Upper lobe of right lung (tissue), 1 donor: ENCODE results near the gene MCTP1. TPM values are rescaled to one million over a fixed set of nuclear protein-coding genes. Genes with fewer than 3 reads are reported as not detected.

Experiments
- ATAC-seq: fragments of 200-7000 bp; cut with Tn5 transposase; one replicate; pipeline ENCODE4 v1.9.1; 2020; ENCODE audit warnings: mild to moderate bottlenecking, moderate library complexity
- DNase-seq: peaks from one replicate; pipeline ENCODE4 v3.0.0-alpha.2; 2020
- H3K27ac ChIP-seq: fragments of 200-600 bp; one replicate; pipeline ENCODE4 v1.8.0; 2022
- H3K27me3 ChIP-seq: fragments of 200-600 bp; one replicate; pipeline ENCODE4 v1.8.0; 2022; ENCODE audit warnings: mild to moderate bottlenecking
- H3K36me3 ChIP-seq: fragments of 200-600 bp; one replicate; pipeline ENCODE4 v1.8.0; 2022
- H3K4me1 ChIP-seq: fragments of 200-600 bp; one replicate; pipeline ENCODE4 v1.8.0; 2022
- H3K4me3 ChIP-seq: fragments of 200-600 bp; one replicate; pipeline ENCODE4 v1.8.0; 2022; ENCODE audit warnings: mild to moderate bottlenecking
- H3K9me3 ChIP-seq: fragments of 200-600 bp; one replicate; pipeline ENCODE4 v1.8.0; 2022
- CTCF ChIP-seq: fragments of 200-600 bp; IDR thresholded peaks from one replicate; pipeline ENCODE4 v1.8.0; 2022; ENCODE audit warnings: antibody characterized with exemption
- intact Hi-C: fragments of 100-400 bp; cut with DNase I; formaldehyde crosslinking; loops from one replicate; pipeline ENCODE4 v1.11.0; 2022
- total RNA-seq: library from RNA; stranded (reverse); fragmentation: NEBNext Ultra II Directional; extraction: Animal tissue kit (Norgen Biotek cat#: 25700); gene quantifications from one replicate; pipeline ENCODE4 v1.2.1, GENCODE V29; 2021
- donor health status: DM: no; HTN: yes; CAD: no; lungs with severe emphysema.

The MCTP1 gene
- total RNA-seq, 1 donor from 2014 or later, result 40.7 TPM

- H3K27ac ChIP-seq, result no peak overlapping the region
- ATAC-seq (no peak), DNase-seq (no peak)
- no peaks in the 10 kb centered on the region for H3K27me3 ChIP-seq
- no peaks in the 10 kb centered on the region for H3K9me3 ChIP-seq
- H3K36me3 ChIP-seq, result no peaks in the 10 kb centered on the region
- no peak for TF ChIP-seq CTCF
- H3K4me1 ChIP-seq, result no peaks in the 10 kb centered on the region
- H3K4me3 ChIP-seq, result no peak overlapping the region
- intact Hi-C loops, result no loop called here
These were observed 160.8 kb downstream of the MCTP1 start for GRCh38 chr5:95124101-95124500.

- intact Hi-C loops, result no loop called here
- Histone ChIP-seq H3K27ac (no peak overlapping the region), H3K36me3 (no peaks in the 10 kb centered on the region), H3K9me3 (no peaks in the 10 kb centered on the region), H3K4me3 (no peak overlapping the region), H3K27me3 (no peaks in the 10 kb centered on the region), H3K4me1 (no peaks in the 10 kb centered on the region)
- TF ChIP-seq CTCF, result no peak
- DNase-seq (no peak), ATAC-seq (no peak)
These were observed 170.0 kb downstream of the MCTP1 start for GRCh38 chr5:95114902-95115301.

DNA sequence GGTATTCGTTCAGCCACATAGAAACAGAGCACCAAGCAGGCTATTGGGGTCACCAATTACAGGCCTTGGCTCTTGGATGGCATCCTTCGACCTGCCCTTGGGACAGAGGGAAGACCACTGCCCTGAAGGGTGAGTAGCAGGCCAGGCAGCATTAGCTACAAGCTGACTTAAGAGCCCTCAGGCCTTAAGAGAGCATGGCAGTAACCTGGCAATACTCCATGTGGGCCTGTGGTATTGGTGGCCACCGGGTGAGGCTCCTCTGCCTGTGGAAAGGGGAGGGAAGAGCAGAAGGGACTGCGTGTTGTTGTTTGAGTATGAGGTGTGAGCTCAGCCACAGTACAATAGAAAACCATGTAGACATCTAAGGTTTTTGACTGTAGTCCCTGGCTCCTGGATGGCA, 170.6 kb downstream of the MCTP1 start:
- intact Hi-C loops, result no loop called here
- Histone ChIP-seq H3K9me3 (no peaks in the 10 kb centered on the region), H3K4me1 (no peaks in the 10 kb centered on the region), H3K36me3 (no peaks in the 10 kb centered on the region), H3K27ac (no peak overlapping the region), H3K4me3 (no peak overlapping the region), H3K27me3 (no peaks in the 10 kb centered on the region)
- DNase-seq (no peak), ATAC-seq (no peak)
- TF ChIP-seq CTCF, result no peak

GRCh38 chr5:95113489-95113888, 171.4 kb downstream of the MCTP1 start:
- DNase-seq (no peak), ATAC-seq (peak; percentile 47)
- H3K27me3 ChIP-seq, result no peaks in the 10 kb centered on the region
- H3K9me3 ChIP-seq, result no peaks in the 10 kb centered on the region
- no peak overlapping the region for H3K27ac ChIP-seq
- intact Hi-C loops, result no loop called here
- H3K4me1 ChIP-seq, result no peaks in the 10 kb centered on the region
- no peak for TF ChIP-seq CTCF
- H3K4me3 ChIP-seq, result no peak overlapping the region
- no peaks in the 10 kb centered on the region for H3K36me3 ChIP-seq

- ATAC-seq (no peak), DNase-seq (no peak)
- TF ChIP-seq CTCF, result no peak
- H3K4me1 ChIP-seq, result no peaks in the 10 kb centered on the region
- intact Hi-C loops, result no loop called here
- H3K9me3 ChIP-seq, result no peaks in the 10 kb centered on the region
- no peak overlapping the region for H3K27ac ChIP-seq
- H3K27me3 ChIP-seq, result no peaks in the 10 kb centered on the region
- H3K4me3 ChIP-seq, result no peak overlapping the region
- no peaks in the 10 kb centered on the region for H3K36me3 ChIP-seq
These were observed 173.8 kb downstream of the MCTP1 start for GRCh38 chr5:95111141-95111540.

DNA sequence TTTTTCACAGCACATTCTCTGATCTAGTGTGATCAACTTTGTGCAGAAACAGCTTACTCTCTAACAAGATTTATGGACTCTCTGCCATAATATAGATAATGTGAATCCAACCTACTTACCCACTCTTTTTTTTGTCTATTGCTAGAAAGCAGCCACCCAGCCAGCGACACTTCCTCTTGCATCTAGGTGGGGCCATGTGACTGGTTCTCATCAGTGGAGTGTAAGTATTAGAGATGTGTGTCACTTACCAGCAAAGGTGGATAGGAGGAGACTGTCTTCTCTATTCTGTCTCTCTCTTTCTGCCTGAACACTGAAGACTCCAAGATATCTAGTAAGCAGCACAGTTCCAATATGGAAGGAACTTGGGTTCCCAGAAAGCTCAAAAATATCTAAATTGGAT, 174.8 kb downstream of the MCTP1 start:
- Histone ChIP-seq H3K9me3 (no peaks in the 10 kb centered on the region), H3K27ac (no peak overlapping the region), H3K36me3 (no peaks in the 10 kb centered on the region), H3K4me3 (no peak overlapping the region), H3K4me1 (no peaks in the 10 kb centered on the region), H3K27me3 (no peaks in the 10 kb centered on the region)
- intact Hi-C loops, result no loop called here
- no peak for ATAC-seq
- no peak for DNase-seq
- no peak for TF ChIP-seq CTCF
